A673 (cell line): ENCODE results near the gene KCTD2. TPM values are rescaled to one million over a fixed set of nuclear protein-coding genes. Genes with fewer than 3 reads are reported as not detected.

Experiments used
- BruUV-seq: library from RNA; stranded (reverse); fragments of 400-500 nt; replicated peaks from 2 replicates; lab custom pipeline; 2021; lab: Mats Ljungman, UMichigan
- CTCF ChIA-PET: fragments of 300-600 bp; sonication (Branson Sonifier 250); formaldehyde crosslinking; loops from one replicate; lab custom pipeline; 2022; ENCODE audit warnings: antibody characterized with exemption; lab: Charles Lee
- POLR2A ChIA-PET: fragments of 300-600 bp; sonication (Branson Sonifier 250); formaldehyde crosslinking; loops from one replicate; lab custom pipeline; 2022; ENCODE audit warnings: antibody characterized with exemption; ENCODE audit not compliant: low non-redundant PET; lab: Charles Lee
- DNase-seq: peaks from one replicate; pipeline ENCODE4 v3.0.0-alpha.2; 2015; ENCODE audit warnings: low spot score
- H3K27ac ChIP-seq: fragments of 200-600 bp; sonication (generic); 2 replicates; pipeline ENCODE4 v1.5.1; 2016; ENCODE audit warnings: mixed run types, low read depth, mild to moderate bottlenecking, mixed read lengths, antibody characterized with exemption, low read length; ENCODE audit not compliant: poor library complexity, severe bottlenecking
- H3K27me3 ChIP-seq: fragments of 200-600 bp; sonication (generic); replicated peaks from 2 replicates; pipeline ENCODE4 v1.6.1; 2017; ENCODE audit warnings: mixed run types, low read depth, mild to moderate bottlenecking, mixed read lengths, antibody characterized with exemption, low read length; ENCODE audit not compliant: insufficient read depth, poor library complexity
- H3K36me3 ChIP-seq: fragments of 200-600 bp; sonication (generic); 2 replicates; pipeline ENCODE4 v1.6.1; 2016; ENCODE audit warnings: mixed run types, mild to moderate bottlenecking, mixed read lengths, antibody characterized with exemption, low read length; ENCODE audit not compliant: insufficient read depth, poor library complexity, severe bottlenecking
- H3K4me1 ChIP-seq: fragments of 200-600 bp; sonication (generic); 2 replicates; pipeline ENCODE4 v1.6.1; 2017; ENCODE audit warnings: mixed run types, mild to moderate bottlenecking, mixed read lengths, antibody characterized with exemption, low read length; ENCODE audit not compliant: insufficient read depth, poor library complexity, severe bottlenecking
- H3K4me3 ChIP-seq: fragments of 200-600 bp; sonication (generic); 2 replicates; pipeline ENCODE4 v1.5.1; 2016; ENCODE audit warnings: low read depth, mixed run types, mild to moderate bottlenecking, mixed read lengths, low read length; ENCODE audit not compliant: poor library complexity, severe bottlenecking
- H3K9me3 ChIP-seq: fragments of 200-600 bp; sonication (generic); 2 replicates; pipeline ENCODE4 v1.6.1; 2016; ENCODE audit warnings: mixed run types, low read depth, mild to moderate bottlenecking, mixed read lengths, antibody characterized with exemption, low read length; ENCODE audit not compliant: poor library complexity, severe bottlenecking
- EZH2 ChIP-seq: fragments of 200-600 bp; sonication (generic); IDR thresholded peaks from 2 replicates; pipeline ENCODE4 v1.6.1; 2017; ENCODE audit warnings: borderline replicate concordance, low read depth, mild to moderate bottlenecking, mixed read lengths, antibody characterized with exemption, low read length; ENCODE audit not compliant: poor library complexity, severe bottlenecking
- intact Hi-C: fragments of 100-400 bp; cut with micrococcal nuclease; formaldehyde crosslinking; loops from one replicate; pipeline ENCODE4 v1.10.0; 2022; ENCODE audit not compliant: unreplicated experiment
- total RNA-seq: library from RNA; stranded (reverse); gene quantifications from 2 replicates; pipeline ENCODE4 v1.2.3, GENCODE V29; 2021
- TF ChIP-seq, protein P1 (sequence below): fragments of 300-800, 200-600 bp; sonication (generic); conservative IDR thresholded peaks from 2 replicates; pipeline ENCODE4 v1.5.1; 2017; ENCODE audit warnings: low read depth, mild to moderate bottlenecking, antibody characterized with exemption, low read length, moderate library complexity, mixed read lengths

Gene KCTD2
- total RNA-seq, 1 experiment from 2014 or later = 25.6 TPM

GRCh38 chr17:75011401-75012095 is 35.5 kb upstream of the KCTD2 start:
- BruUV-seq = no TSS peak

DNA sequence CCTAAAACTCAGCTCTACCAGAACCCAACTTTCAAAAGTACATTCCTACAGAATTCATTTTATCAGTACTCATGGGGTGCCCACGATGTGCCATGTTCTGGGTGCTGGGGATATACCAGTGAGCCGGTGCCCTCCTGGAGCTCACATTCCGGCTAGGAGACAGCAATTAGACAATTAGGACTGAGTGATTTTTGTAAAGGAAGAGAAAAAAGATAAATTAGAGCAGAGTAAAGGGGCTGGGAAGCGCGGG is 35.0 kb upstream of the KCTD2 start:
- CTCF ChIA-PET = interaction anchor here (0.7 to 3.6 kb wide), 5 partner anchors 23 to 102 kb away, joined by 3 to 24 read pairs (median 5); partner anchors contain the start of gene CDR2L
- no peak for TF ChIP-seq EZH2
- TF ChIP-seq, protein P1, sequence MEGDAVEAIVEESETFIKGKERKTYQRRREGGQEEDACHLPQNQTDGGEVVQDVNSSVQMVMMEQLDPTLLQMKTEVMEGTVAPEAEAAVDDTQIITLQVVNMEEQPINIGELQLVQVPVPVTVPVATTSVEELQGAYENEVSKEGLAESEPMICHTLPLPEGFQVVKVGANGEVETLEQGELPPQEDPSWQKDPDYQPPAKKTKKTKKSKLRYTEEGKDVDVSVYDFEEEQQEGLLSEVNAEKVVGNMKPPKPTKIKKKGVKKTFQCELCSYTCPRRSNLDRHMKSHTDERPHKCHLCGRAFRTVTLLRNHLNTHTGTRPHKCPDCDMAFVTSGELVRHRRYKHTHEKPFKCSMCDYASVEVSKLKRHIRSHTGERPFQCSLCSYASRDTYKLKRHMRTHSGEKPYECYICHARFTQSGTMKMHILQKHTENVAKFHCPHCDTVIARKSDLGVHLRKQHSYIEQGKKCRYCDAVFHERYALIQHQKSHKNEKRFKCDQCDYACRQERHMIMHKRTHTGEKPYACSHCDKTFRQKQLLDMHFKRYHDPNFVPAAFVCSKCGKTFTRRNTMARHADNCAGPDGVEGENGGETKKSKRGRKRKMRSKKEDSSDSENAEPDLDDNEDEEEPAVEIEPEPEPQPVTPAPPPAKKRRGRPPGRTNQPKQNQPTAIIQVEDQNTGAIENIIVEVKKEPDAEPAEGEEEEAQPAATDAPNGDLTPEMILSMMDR = no peak

More at GRCh38 chr17:75011401-75012095, 35.5 kb upstream of the KCTD2 start:
- H3K4me3 ChIP-seq = peak overlapping the region; percentile 63
- intact Hi-C loops = loop anchor here (2.0 kb wide), 2 partner anchors 21 to 25 kb away; partner anchors contain the start of gene CDR2L
- H3K9me3 ChIP-seq = no peaks in the 10 kb centered on the region
- no peak for TF ChIP-seq EZH2
- TF ChIP-seq, protein P1 = no peak
- peaks cover 18% of the 10 kb centered on the region for H3K4me1 ChIP-seq
- no peaks in the 10 kb centered on the region for H3K36me3 ChIP-seq
- DNase-seq = peak; percentile 63
- no peaks in the 10 kb centered on the region for H3K27me3 ChIP-seq
- CTCF ChIA-PET = interaction anchor here (0.6 to 3.6 kb wide), 5 partner anchors 12 to 102 kb away, joined by 3 to 24 read pairs (median 5); partner anchors contain the start of gene CDR2L
- peak overlapping the region; percentile 66 for H3K27ac ChIP-seq
- POLR2A ChIA-PET = no interaction called here

DNA sequence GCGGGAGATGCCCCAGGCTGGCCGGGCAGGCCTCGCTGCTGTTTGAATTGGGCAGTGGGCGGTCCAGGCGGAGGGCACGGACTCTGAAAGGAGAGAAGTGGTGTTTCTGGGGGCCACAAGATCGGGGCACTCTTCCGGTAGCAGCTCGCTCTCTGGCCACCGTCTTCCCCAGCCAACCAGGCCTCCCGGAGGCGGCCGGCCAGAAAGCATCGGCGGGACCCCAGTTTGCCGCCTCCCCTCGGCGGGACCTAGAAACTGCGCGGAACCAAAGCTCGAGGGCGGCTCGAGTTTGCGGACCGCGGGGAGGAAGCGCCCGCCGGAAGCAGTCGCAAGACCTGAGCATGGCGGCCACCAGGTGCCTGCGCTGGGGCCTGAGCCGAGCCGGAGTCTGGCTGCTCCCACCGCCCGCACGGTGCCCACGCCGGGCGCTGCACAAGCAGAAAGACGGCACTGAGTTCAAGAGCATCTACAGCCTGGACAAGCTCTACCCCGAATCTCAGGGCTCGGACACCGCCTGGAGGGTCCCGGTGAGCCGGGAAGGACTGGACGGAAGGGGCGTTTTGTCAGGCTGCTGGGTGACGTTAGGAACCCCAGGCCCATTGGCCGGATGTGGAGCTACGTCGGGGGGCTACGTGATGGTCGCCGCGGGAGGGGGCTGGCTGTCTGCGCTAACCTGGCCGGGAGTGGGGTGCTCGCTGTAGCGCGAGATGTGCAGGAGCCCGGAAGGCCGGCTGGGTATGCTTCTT is 34.5 kb upstream of the KCTD2 start, which contains the start of gene MRPL58:
MRPL58 (plus strand) TSS at position 325 of the 746 bp plus-strand sequence; CDS start at position 342, 17 bp downstream.
- intact Hi-C loops = loop anchor here (2.0 kb wide), 2 partner anchors 20 to 26 kb away; partner anchors contain the start of gene CDR2L
- TF ChIP-seq, protein P1 = peak; percentile 57
- no peak for TF ChIP-seq EZH2
- peak; percentile 94 for DNase-seq
- peaks cover 18% of the 10 kb centered on the region for H3K4me1 ChIP-seq
- ChIA-PET CTCF (interaction anchor here (0.6 to 3.6 kb wide), 7 partner anchors 14 to 101 kb away, joined by 3 to 24 read pairs (median 5); partner anchors contain the start of gene CDR2L), POLR2A (interaction anchor here (0.5 to 0.6 kb wide), 2 partner anchors 33 to 39 kb away, joined by 3 to 13 read pairs; no protein-coding TSS in a partner anchor)
- peak within 1 kb of the TSS; percentile 66 for H3K27ac ChIP-seq
- peak within 1 kb of the TSS; percentile 63 for H3K4me3 ChIP-seq
- no peaks in the 10 kb centered on the region for H3K27me3 ChIP-seq
- no TSS peak for BruUV-seq
- no peaks in the 10 kb centered on the region for H3K9me3 ChIP-seq
- H3K36me3 ChIP-seq = no peaks in the 10 kb centered on the region

More for the DNA sequence above, 35.0 kb upstream of the KCTD2 start:
- POLR2A ChIA-PET = interaction anchor here (0.6 kb wide), 1 partner anchor 39 kb away, joined by 13 read pairs; no protein-coding TSS in a partner anchor
- Histone ChIP-seq H3K27me3 (no peaks in the 10 kb centered on the region), H3K4me3 (peak overlapping the region; percentile 63), H3K9me3 (no peaks in the 10 kb centered on the region), H3K36me3 (no peaks in the 10 kb centered on the region), H3K4me1 (peaks cover 18% of the 10 kb centered on the region), H3K27ac (peak overlapping the region; percentile 66)
- BruUV-seq = TSS peak; percentile 92
- no peak for DNase-seq
- intact Hi-C loops = loop anchor here (2.0 kb wide), 2 partner anchors 21 to 25 kb away; partner anchors contain the start of gene CDR2L
